ENCODE measurements around the gene TMIGD2.

GRCh38 chr19:4318460-4318859 is 16.3 kb upstream of the TMIGD2 start:
- TF ChIP-seq CTCF (IDR thresholded peaks at IDR 0.05; ENCODE audit: poor library complexity) (no peak), EZH2 (IDR thresholded peaks at IDR 0.05; ENCODE audit: borderline replicate concordance) (no peak), EZH2phosphoT487 (IDR thresholded peaks at IDR 0.05; ENCODE audit: low read depth, severe bottlenecking, unreplicated experiment) (no peak)
